ENCODE results near the gene SF1. TPM values are rescaled to one million over a fixed set of nuclear protein-coding genes. Genes with fewer than 3 reads are reported as not detected.

The SF1 gene
- total and polyA plus RNA-seq, 9 of the 15 experiments (the other 6 are each of a cell fraction or from before 2014, with no cell fraction given) = 13.1 to 334 (median 111) TPM

DNA sequence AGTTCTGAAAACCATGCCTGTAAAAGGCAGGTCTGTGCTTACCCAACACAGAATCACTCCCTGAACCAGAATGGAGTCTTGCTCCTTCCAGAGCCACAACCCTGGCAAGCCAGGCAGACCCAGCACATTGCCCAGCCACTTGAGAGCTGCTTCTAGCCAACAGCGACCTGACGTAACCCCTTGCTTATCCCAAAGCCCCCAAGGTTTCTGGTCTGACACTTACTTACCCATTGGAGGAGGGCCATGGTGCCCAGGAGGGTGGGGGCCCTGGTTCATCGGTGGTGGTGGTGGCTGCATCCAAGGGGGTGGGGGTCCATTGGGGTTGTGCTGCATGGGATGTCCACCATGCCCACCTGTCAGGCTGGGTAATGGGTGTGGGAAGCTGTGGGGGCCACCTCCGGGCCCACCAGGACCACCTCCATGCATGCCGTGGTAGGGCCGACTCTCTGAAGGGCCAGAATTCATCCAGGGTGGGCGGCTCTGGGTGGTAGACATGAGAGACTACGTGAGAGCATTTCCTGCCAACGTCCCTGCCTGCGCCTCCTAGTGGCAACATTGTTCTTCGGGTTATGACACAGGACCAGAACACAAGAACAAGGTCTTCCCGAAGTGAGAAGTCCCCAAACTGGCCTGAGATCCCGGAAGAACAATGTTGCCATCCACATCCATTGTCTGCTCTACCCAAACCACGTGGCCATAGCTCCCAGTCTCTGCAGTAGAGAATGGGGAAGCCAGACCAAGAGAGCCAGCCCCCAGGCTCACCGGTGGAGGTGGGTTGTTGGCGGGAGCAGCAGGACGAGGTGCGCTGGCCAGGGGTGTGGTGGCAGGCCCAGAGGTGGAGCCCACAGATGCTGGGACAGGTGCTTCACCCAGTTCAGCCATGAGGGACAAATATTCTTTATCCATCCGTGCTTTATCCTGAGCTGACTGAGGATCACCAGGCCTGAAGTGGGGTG lies 10.7 kb downstream of the SF1 start (continued):
- TF ChIP-seq, protein P1, sequence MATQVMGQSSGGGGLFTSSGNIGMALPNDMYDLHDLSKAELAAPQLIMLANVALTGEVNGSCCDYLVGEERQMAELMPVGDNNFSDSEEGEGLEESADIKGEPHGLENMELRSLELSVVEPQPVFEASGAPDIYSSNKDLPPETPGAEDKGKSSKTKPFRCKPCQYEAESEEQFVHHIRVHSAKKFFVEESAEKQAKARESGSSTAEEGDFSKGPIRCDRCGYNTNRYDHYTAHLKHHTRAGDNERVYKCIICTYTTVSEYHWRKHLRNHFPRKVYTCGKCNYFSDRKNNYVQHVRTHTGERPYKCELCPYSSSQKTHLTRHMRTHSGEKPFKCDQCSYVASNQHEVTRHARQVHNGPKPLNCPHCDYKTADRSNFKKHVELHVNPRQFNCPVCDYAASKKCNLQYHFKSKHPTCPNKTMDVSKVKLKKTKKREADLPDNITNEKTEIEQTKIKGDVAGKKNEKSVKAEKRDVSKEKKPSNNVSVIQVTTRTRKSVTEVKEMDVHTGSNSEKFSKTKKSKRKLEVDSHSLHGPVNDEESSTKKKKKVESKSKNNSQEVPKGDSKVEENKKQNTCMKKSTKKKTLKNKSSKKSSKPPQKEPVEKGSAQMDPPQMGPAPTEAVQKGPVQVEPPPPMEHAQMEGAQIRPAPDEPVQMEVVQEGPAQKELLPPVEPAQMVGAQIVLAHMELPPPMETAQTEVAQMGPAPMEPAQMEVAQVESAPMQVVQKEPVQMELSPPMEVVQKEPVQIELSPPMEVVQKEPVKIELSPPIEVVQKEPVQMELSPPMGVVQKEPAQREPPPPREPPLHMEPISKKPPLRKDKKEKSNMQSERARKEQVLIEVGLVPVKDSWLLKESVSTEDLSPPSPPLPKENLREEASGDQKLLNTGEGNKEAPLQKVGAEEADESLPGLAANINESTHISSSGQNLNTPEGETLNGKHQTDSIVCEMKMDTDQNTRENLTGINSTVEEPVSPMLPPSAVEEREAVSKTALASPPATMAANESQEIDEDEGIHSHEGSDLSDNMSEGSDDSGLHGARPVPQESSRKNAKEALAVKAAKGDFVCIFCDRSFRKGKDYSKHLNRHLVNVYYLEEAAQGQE (IDR thresholded peaks at IDR 0.05; ENCODE audit: borderline replicate concordance) = peak; percentile 38; the same call in 1 of the 2 replicates
- TF ChIP-seq, protein P1 (CRISPR knock-in tag; IDR thresholded peaks at IDR 0.05; ENCODE audit: low read depth) = no peak
- TF ChIP-seq, protein P2, sequence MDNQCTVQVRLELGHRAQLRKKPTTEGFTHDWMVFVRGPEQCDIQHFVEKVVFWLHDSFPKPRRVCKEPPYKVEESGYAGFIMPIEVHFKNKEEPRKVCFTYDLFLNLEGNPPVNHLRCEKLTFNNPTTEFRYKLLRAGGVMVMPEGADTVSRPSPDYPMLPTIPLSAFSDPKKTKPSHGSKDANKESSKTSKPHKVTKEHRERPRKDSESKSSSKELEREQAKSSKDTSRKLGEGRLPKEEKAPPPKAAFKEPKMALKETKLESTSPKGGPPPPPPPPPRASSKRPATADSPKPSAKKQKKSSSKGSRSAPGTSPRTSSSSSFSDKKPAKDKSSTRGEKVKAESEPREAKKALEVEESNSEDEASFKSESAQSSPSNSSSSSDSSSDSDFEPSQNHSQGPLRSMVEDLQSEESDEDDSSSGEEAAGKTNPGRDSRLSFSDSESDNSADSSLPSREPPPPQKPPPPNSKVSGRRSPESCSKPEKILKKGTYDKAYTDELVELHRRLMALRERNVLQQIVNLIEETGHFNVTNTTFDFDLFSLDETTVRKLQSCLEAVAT (IDR thresholded peaks at IDR 0.05) = no peak
- TF ChIP-seq POLR3A (IDR thresholded peaks at IDR 0.05; ENCODE audit: borderline replicate concordance, extremely low read depth, insufficient read depth, insufficient read length) (no peak), NFE2L1 (tag; IDR thresholded peaks at IDR 0.05; ENCODE audit: borderline replicate concordance, low read depth) (no peak), ZNF3 (CRISPR knock-in tag; IDR thresholded peaks at IDR 0.05) (no peak), POLR2AphosphoS5 (IDR thresholded peaks at IDR 0.05; ENCODE audit: control insufficient read depth, insufficient read depth, low read depth, low read length) (0 out of 2 replicates have a peak, but pooled peaks have one; percentile 13), GATAD2B (IDR thresholded peaks at IDR 0.05; ENCODE audit: borderline replicate concordance) (no peak)
- TF ChIP-seq, protein P3, sequence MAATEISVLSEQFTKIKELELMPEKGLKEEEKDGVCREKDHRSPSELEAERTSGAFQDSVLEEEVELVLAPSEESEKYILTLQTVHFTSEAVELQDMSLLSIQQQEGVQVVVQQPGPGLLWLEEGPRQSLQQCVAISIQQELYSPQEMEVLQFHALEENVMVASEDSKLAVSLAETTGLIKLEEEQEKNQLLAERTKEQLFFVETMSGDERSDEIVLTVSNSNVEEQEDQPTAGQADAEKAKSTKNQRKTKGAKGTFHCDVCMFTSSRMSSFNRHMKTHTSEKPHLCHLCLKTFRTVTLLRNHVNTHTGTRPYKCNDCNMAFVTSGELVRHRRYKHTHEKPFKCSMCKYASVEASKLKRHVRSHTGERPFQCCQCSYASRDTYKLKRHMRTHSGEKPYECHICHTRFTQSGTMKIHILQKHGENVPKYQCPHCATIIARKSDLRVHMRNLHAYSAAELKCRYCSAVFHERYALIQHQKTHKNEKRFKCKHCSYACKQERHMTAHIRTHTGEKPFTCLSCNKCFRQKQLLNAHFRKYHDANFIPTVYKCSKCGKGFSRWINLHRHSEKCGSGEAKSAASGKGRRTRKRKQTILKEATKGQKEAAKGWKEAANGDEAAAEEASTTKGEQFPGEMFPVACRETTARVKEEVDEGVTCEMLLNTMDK (IDR thresholded peaks at IDR 0.05; ENCODE audit: borderline replicate concordance, insufficient read depth, low read depth, low read length, poor library complexity, severe bottlenecking) = peak; percentile 67
- TF ChIP-seq, protein P4, sequence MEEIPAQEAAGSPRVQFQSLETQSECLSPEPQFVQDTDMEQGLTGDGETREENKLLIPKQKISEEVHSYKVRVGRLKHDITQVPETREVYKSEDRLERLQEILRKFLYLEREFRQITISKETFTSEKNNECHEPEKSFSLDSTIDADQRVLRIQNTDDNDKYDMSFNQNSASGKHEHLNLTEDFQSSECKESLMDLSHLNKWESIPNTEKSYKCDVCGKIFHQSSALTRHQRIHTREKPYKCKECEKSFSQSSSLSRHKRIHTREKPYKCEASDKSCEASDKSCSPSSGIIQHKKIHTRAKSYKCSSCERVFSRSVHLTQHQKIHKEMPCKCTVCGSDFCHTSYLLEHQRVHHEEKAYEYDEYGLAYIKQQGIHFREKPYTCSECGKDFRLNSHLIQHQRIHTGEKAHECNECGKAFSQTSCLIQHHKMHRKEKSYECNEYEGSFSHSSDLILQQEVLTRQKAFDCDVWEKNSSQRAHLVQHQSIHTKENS (CRISPR knock-in tag; IDR thresholded peaks at IDR 0.05) = no peak

Measured in K562 (cell line).